ENCODE data around the gene A2M.

Gene A2M

GRCh38 chr12:9075138-9075535 is 40.6 kb downstream of the A2M start:
- TF ChIP-seq CTCF (IDR thresholded peaks at IDR 0.05; ENCODE audit: low read depth, low read length, missing control alignments) = no peak
- no peak overlapping the region for H3K4me3 ChIP-seq (replicated peaks; ENCODE audit: low read depth, low read length)
- no peak for DNase-seq (ENCODE audit: extremely low read depth, low read depth)

- no peak overlapping the region for H3K4me3 ChIP-seq (replicated peaks; ENCODE audit: low read depth, low read length)
- TF ChIP-seq CTCF (IDR thresholded peaks at IDR 0.05; ENCODE audit: low read depth, low read length, missing control alignments) = no peak
- DNase-seq (ENCODE audit: extremely low read depth, low read depth) = no peak
These were observed 41.1 kb downstream of the A2M start for GRCh38 chr12:9074484-9075137.

GRCh38 chr12:9073076-9073475 is 42.6 kb downstream of the A2M start:
- TF ChIP-seq CTCF (IDR thresholded peaks at IDR 0.05; ENCODE audit: low read depth, low read length, missing control alignments) = no peak

GRCh38 chr12:9072481-9073038 is 43.2 kb downstream of the A2M start:
- no peak overlapping the region for H3K4me3 ChIP-seq (replicated peaks; ENCODE audit: low read depth, low read length)
- DNase-seq (ENCODE audit: extremely low read depth, low read depth) = no peak
- no peak for TF ChIP-seq CTCF (IDR thresholded peaks at IDR 0.05; ENCODE audit: low read depth, low read length, missing control alignments)

More at GRCh38 chr12:9073076-9073475, 42.6 kb downstream of the A2M start:
- H3K4me3 ChIP-seq (replicated peaks; ENCODE audit: low read depth, low read length) = no peak overlapping the region
- DNase-seq (ENCODE audit: extremely low read depth, low read depth) = no peak

- no peak overlapping the region for H3K4me3 ChIP-seq (replicated peaks; ENCODE audit: low read depth, low read length)
- DNase-seq (ENCODE audit: extremely low read depth, low read depth) = no peak
- TF ChIP-seq CTCF (IDR thresholded peaks at IDR 0.05; ENCODE audit: low read depth, low read length, missing control alignments) = no peak
These were observed 43.8 kb downstream of the A2M start for GRCh38 chr12:9071969-9072368.

- DNase-seq (ENCODE audit: extremely low read depth, low read depth) = no peak
- TF ChIP-seq CTCF (IDR thresholded peaks at IDR 0.05; ENCODE audit: low read depth, low read length, missing control alignments) = no peak
- no peak overlapping the region for H3K4me3 ChIP-seq (replicated peaks; ENCODE audit: low read depth, low read length)
These were observed 44.2 kb downstream of the A2M start for GRCh38 chr12:9071518-9071917.

GRCh38 chr12:9070351-9070750 is 45.4 kb downstream of the A2M start:
- no peak for DNase-seq (ENCODE audit: extremely low read depth, low read depth)
- TF ChIP-seq CTCF (IDR thresholded peaks at IDR 0.05; ENCODE audit: low read depth, low read length, missing control alignments) = no peak
- H3K4me3 ChIP-seq (replicated peaks; ENCODE audit: low read depth, low read length) = no peak overlapping the region
